Right cardiac atrium (tissue), 5 donors: ENCODE results near the gene ALOXE3. TPM values are rescaled to one million over a fixed set of nuclear protein-coding genes. Genes with fewer than 3 reads are reported as not detected.
A peak's percentile ranks its signal among the peaks of the same experiment; 100 is the strongest.

ENCODE experiments used
- ATAC-seq, 2 donors: fragments of 200-7000 bp; cut with Tn5 transposase; one replicate each; pipeline versions ENCODE4 v1.8.0 to v1.9.1; 2020; ENCODE audit warnings: moderate library complexity in 2 of 2, mild to moderate bottlenecking in 1 of 2
- DNase-seq, 3 donors: peaks; one replicate each; pipeline ENCODE4 v3.0.0-alpha.2; 2020
- H3K27ac ChIP-seq: one replicate; pipeline ENCODE4 v1.5.1; 2013; ENCODE audit warnings: mild to moderate bottlenecking, low read length, control low read depth, moderate library complexity
- H3K27me3 ChIP-seq: one replicate; pipeline ENCODE4 v1.6.1; 2013; ENCODE audit not compliant: control insufficient read depth, insufficient read depth
- H3K4me1 ChIP-seq: one replicate; pipeline ENCODE4 v1.6.1; 2013; ENCODE audit warnings: low read length; ENCODE audit not compliant: control insufficient read depth, insufficient read depth
- H3K4me3 ChIP-seq: one replicate; pipeline ENCODE4 v1.5.1; 2013; ENCODE audit warnings: low read length, control low read depth
- H3K9me3 ChIP-seq: one replicate; pipeline ENCODE4 v1.6.1; 2013; ENCODE audit warnings: low read length; ENCODE audit not compliant: control insufficient read depth
- WGBS: extraction: QIAGEN DNeasy Blood & Tissue Kit; methylation state at CpG from one replicate; pipeline ENCODE4 v1.1.7; 2013; 5-methylcytosine and 5-hydroxymethylcytosine counted together
- intact Hi-C, 4 donors: fragments of 100-400 bp; cut with DNase I; formaldehyde crosslinking; loops; one replicate each; pipeline versions ENCODE4 v1.11.0 to v1.14.0; 2022 to 2023
- polyA plus RNA-seq: library from polyadenylated mRNA; stranded (reverse); fragments of 200-250 nt; gene quantifications from one replicate; pipeline ENCODE4 v1.2.3, GENCODE V29; 2013
- total RNA-seq, 4 donors: library from RNA; stranded (reverse); fragmentation: NEBNext Ultra II Directional; extraction: Animal tissue kit (Norgen Biotek cat#: 25700); gene quantifications; one replicate each; pipeline ENCODE4 v1.2.1, GENCODE V29; 2021
- donor health status: healthy with polysubstance abuse.
- donor health status: DM: no; HTN: yes; CAD: no.
- donor health status: DM: no; HTN: no; CAD: no.
- donor health status: DM: no; HTN: yes; CAD: no; lungs with severe emphysema.
- donor health status: DM: yes; HTN: yes; CAD: no.

ALOXE3 gene
- total and polyA plus RNA-seq, 5 donors: not detected

GRCh38 chr17:8160224-8160577, 41.9 kb upstream of the ALOXE3 start:
- DNase-seq: no peak
- Histone ChIP-seq H3K27ac (no peak overlapping the region), H3K9me3 (no peaks in the 10 kb centered on the region), H3K4me1 (peaks cover 22% of the 10 kb centered on the region), H3K27me3 (no peaks in the 10 kb centered on the region), H3K4me3 (no peak overlapping the region)
- intact Hi-C loops: no loop called here
- ATAC-seq: no peak
- 59% methylated on average over 4 of the region's 4 CpGs for WGBS

DNA sequence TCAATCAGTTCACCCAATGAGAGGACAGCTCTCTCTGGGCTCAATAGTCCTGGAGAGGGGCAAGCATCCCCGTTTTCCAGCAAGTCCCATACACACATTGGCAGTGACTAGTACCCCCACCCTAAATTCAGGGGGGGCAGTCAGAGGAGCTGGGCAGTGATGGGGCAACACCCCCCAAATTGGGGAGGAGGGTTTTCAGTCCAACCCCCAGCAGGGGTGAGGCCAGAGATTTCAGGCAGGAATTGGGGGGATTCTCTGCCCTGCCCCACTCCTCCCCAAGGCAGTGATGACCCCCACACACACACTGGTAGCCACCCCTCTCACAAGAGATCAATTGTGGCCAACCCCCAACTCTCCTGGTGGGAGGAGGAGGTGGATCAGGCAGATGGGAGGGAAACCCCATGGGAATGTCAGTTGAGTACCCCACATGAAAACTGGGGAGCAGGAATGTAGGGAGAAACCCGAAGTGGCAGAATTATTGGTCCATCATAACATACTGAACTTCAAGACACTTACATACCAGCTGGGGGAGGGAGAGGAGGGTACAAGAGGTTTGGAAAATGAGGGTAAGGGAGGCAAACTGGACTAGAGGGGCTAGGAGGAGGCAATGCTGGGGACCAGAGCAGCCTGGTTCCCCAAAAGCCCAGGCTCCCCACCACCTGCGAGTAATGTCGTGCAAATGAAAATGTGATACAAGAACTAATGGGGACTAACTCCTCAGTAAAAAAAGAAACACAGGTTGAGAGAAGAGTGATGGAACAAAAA, 41.3 kb upstream of the ALOXE3 start:
- no peak overlapping the region for H3K27ac ChIP-seq
- H3K4me1 ChIP-seq: peaks cover 18% of the 10 kb centered on the region
- ATAC-seq: no peak
- H3K27me3 ChIP-seq: no peaks in the 10 kb centered on the region
- DNase-seq: peak in 1 of 3 donors; percentile 39
- no peaks in the 10 kb centered on the region for H3K9me3 ChIP-seq
- intact Hi-C loops: no loop called here
- H3K4me3 ChIP-seq: no peak overlapping the region
- WGBS: 73% methylated on average over 4 of the region's 4 CpGs

GRCh38 chr17:8159032-8159400, 40.7 kb upstream of the ALOXE3 start:
- intact Hi-C loops: no loop called here
- Histone ChIP-seq H3K27me3 (no peaks in the 10 kb centered on the region), H3K9me3 (no peaks in the 10 kb centered on the region), H3K4me3 (no peak overlapping the region), H3K4me1 (peaks cover 12% of the 10 kb centered on the region), H3K27ac (no peak overlapping the region)
- DNase-seq (peak in 1 of 3 donors; percentile 7), ATAC-seq (no peak)
- 61% methylated on average over 3 of the region's 3 CpGs for WGBS

- Histone ChIP-seq H3K4me1 (peaks cover 8% of the 10 kb centered on the region), H3K27me3 (no peaks in the 10 kb centered on the region), H3K4me3 (no peak overlapping the region), H3K27ac (peak overlapping the region; percentile 97), H3K9me3 (no peaks in the 10 kb centered on the region)
- intact Hi-C loops: no loop called here
- ATAC-seq: peak in 1 of 2 donors; percentile 3
- peak; percentile 89 to 97 (median 95) for DNase-seq
- 42% methylated on average over 20 of the region's 20 CpGs for WGBS
Observed at GRCh38 chr17:8158267-8159031, 40.1 kb upstream of the ALOXE3 start.

GRCh38 chr17:8156246-8156992, 38.1 kb upstream of the ALOXE3 start:
- H3K4me3 ChIP-seq: peak overlapping the region; percentile 96
- under 1% methylated on average over 59 of the region's 59 CpGs for WGBS
- no peaks in the 10 kb centered on the region for H3K9me3 ChIP-seq
- intact Hi-C loops: no loop called here
- H3K4me1 ChIP-seq: peaks cover 13% of the 10 kb centered on the region
- DNase-seq: peak; percentile 100
- H3K27ac ChIP-seq: peak overlapping the region; percentile 100
- H3K27me3 ChIP-seq: no peaks in the 10 kb centered on the region
- peak; percentile 71 to 75 for ATAC-seq

DNA sequence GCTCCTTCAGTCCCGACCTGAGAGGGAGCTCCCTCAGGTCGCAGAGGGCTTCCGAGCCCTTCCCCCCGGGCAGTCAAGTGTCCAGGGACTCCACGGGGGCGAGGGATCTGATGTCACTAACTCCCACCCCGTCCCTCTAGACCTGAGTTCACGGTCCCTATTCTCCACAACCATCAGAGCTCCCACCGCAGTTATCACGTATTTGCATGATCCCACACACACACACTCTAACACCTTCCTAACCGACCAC, 37.6 kb upstream of the ALOXE3 start:
- Histone ChIP-seq H3K27ac (peak overlapping the region; percentile 100), H3K4me3 (peak overlapping the region; percentile 96), H3K4me1 (peaks cover 11% of the 10 kb centered on the region), H3K27me3 (no peaks in the 10 kb centered on the region), H3K9me3 (no peaks in the 10 kb centered on the region)
- ATAC-seq (no peak), DNase-seq (peak in 2 of 3 donors; percentile 75 to 78)
- under 1% methylated on average over 11 of the region's 11 CpGs for WGBS
- intact Hi-C loops: no loop called here

DNA sequence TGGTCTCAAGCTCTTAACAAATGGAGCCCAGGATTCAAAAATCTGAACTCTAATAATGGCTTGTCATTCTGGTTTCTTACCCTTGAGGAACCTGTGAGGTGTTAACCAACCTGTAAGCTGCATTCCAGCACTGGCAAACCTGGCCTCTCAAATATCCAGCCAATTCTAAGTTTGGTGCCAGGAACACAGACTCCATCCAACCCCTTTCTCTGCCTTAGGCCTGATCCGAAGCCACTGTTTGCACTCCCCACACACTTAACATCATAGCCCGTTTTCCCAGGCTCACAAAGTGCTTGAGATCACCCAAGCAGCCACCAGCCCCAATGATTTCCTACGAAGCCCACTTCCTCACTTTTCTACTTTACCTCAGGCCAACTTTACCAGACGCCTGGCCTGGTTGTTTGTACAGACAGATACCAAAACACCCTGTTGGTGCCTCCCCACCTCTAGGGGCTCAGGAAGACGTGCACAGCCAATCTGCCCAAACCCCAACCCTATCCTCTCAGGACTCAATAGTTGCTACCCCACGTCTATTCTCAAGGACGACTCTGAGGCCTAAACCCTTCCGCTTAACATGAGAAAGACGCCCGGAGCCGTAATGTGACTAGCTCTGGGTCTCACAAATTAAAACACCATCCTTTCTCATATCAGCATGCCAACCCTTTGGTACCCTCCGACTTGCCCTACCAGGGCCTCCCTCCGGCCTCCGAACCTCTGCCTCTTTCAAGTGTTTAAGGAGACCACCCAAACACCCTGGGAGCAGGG, 37.1 kb upstream of the ALOXE3 start:
- no peaks in the 10 kb centered on the region for H3K9me3 ChIP-seq
- peak in 1 of 3 donors; percentile 30 for DNase-seq
- H3K27ac ChIP-seq: peak overlapping the region; percentile 100
- intact Hi-C loops: no loop called here
- WGBS: 7% methylated on average over 14 of the region's 14 CpGs
- ATAC-seq: no peak
- H3K4me3 ChIP-seq: peak overlapping the region; percentile 96
- peaks cover 14% of the 10 kb centered on the region for H3K4me1 ChIP-seq
- no peaks in the 10 kb centered on the region for H3K27me3 ChIP-seq

DNA sequence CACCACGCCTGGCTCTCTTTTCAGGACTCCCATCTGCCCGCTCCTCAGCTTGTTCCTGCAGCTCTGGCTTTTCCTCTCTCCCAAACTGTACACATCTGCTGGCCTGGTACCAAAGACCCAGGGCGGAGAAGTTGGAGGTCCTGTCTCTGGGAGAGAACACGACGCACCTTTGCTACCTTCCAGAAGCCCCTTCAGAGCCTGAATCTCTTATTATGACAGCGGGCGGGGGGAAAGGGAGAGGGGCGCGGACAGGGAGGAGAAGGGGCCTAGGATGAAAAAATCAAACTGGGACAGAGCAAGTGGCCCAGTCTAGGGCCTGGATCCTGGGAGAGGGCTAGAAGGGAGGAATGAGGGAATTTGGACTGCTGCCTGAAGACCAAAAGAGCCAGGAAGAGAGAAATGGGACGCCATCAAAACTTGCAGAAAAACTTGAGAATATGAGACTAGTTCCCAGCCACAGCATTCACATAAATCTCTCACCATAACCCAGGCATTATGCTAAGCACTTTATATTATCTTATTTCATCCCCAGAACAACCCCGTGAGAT, 36.4 kb upstream of the ALOXE3 start:
- Histone ChIP-seq H3K4me3 (peak overlapping the region; percentile 96), H3K27me3 (no peaks in the 10 kb centered on the region), H3K9me3 (no peaks in the 10 kb centered on the region), H3K4me1 (peaks cover 19% of the 10 kb centered on the region), H3K27ac (peak overlapping the region; percentile 100)
- intact Hi-C loops: no loop called here
- DNase-seq: no peak
- ATAC-seq: no peak
- 17% methylated on average over 11 of the region's 11 CpGs for WGBS

- intact Hi-C loops: no loop called here
- peak; percentile 100 for DNase-seq
- no peaks in the 10 kb centered on the region for H3K9me3 ChIP-seq
Observed at GRCh38 chr17:8153957-8154607, 35.8 kb upstream of the ALOXE3 start.

DNA sequence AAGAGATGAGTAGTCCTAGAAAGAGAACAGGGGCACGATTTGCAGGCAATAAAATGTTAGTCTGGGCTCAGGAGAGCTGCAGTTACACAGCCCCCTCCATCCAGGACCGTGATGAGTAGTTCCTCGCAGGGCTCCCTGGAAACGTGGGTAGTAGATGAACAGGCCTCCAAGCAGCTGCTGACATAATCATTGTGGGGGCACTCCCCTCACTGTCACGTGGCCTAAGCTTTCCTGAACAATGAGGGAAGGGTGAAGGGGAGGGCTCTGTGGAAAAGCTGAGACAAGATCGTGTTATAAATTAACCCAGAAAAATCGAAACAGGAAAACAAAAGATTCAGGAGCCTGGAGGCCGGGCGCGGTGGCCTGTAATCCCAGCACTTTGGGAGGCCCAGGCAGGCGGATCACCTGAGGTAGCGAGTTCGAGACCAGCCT, 35.2 kb upstream of the ALOXE3 start:
- DNase-seq (peak; percentile 81 to 89 (median 89)), ATAC-seq (peak; percentile 4 to 49)
- intact Hi-C loops: no loop called here
- WGBS: 18% methylated on average over 13 of the region's 13 CpGs
- Histone ChIP-seq H3K4me1 (peaks cover 19% of the 10 kb centered on the region), H3K9me3 (no peaks in the 10 kb centered on the region), H3K27me3 (no peaks in the 10 kb centered on the region), H3K27ac (peak overlapping the region; percentile 100), H3K4me3 (peak overlapping the region; percentile 38)

More at GRCh38 chr17:8153957-8154607, 35.8 kb upstream of the ALOXE3 start:
- H3K4me1 ChIP-seq: peaks cover 19% of the 10 kb centered on the region
- under 1% methylated on average over 22 of the region's 22 CpGs for WGBS
- ATAC-seq: peak; percentile 66 to 69
- H3K27ac ChIP-seq: peak overlapping the region; percentile 100
- H3K4me3 ChIP-seq: peak overlapping the region; percentile 96
- H3K27me3 ChIP-seq: no peaks in the 10 kb centered on the region
